ENCODE results near the gene VSIR. TPM values are rescaled to one million over a fixed set of nuclear protein-coding genes. Genes with fewer than 3 reads are reported as not detected.

Gene VSIR
- total RNA-seq, 1 experiment from 2014 or later: 57.7 TPM

GRCh38 chr10:71806704-71807556 lies 33.6 kb upstream of the VSIR start:
- Histone ChIP-seq H4K20me1 (ENCODE audit: insufficient read depth) (no peaks in the 10 kb centered on the region), H3K9me2 (ENCODE audit: insufficient read depth) (no peaks in the 10 kb centered on the region), H3K4me2 (no peak overlapping the region), H3K27ac (no peak overlapping the region), H3K36me3 (ENCODE audit: low read depth) (no peaks in the 10 kb centered on the region), H2AFZ (no peak overlapping the region), H3K79me2 (ENCODE audit: low read depth) (no peaks in the 10 kb centered on the region), H3K9me3 (ENCODE audit: insufficient read depth, low read depth) (no peaks in the 10 kb centered on the region), H3K27me3 (ENCODE audit: insufficient read depth, low read depth) (0 out of 2 replicates have a peak, but pooled peaks cover under 1% of the 10 kb centered on the region), H3K4me3 (no peak overlapping the region), H3K4me1 (replicated peaks; ENCODE audit: insufficient read depth) (no peaks in the 10 kb centered on the region), H3F3A (ENCODE audit: insufficient read depth, low read depth) (no peaks in the 10 kb centered on the region; the same call in 1 of the 2 replicates)
- intact Hi-C loops (cut with micrococcal nuclease; ENCODE audit: unreplicated experiment): no loop called here
- ChIA-PET CTCF (no interaction called here), POLR2A (ENCODE audit: unreplicated experiment) (no interaction called here)
- TF ChIP-seq EZH2 (IDR thresholded peaks at IDR 0.05; ENCODE audit: low read depth): no peak
- TF ChIP-seq, protein P1, sequence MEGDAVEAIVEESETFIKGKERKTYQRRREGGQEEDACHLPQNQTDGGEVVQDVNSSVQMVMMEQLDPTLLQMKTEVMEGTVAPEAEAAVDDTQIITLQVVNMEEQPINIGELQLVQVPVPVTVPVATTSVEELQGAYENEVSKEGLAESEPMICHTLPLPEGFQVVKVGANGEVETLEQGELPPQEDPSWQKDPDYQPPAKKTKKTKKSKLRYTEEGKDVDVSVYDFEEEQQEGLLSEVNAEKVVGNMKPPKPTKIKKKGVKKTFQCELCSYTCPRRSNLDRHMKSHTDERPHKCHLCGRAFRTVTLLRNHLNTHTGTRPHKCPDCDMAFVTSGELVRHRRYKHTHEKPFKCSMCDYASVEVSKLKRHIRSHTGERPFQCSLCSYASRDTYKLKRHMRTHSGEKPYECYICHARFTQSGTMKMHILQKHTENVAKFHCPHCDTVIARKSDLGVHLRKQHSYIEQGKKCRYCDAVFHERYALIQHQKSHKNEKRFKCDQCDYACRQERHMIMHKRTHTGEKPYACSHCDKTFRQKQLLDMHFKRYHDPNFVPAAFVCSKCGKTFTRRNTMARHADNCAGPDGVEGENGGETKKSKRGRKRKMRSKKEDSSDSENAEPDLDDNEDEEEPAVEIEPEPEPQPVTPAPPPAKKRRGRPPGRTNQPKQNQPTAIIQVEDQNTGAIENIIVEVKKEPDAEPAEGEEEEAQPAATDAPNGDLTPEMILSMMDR (conservative IDR thresholded peaks at IDR 0.05): no peak
- BruUV-seq (replicated peaks): no TSS peak
- no peak for DNase-seq

DNA sequence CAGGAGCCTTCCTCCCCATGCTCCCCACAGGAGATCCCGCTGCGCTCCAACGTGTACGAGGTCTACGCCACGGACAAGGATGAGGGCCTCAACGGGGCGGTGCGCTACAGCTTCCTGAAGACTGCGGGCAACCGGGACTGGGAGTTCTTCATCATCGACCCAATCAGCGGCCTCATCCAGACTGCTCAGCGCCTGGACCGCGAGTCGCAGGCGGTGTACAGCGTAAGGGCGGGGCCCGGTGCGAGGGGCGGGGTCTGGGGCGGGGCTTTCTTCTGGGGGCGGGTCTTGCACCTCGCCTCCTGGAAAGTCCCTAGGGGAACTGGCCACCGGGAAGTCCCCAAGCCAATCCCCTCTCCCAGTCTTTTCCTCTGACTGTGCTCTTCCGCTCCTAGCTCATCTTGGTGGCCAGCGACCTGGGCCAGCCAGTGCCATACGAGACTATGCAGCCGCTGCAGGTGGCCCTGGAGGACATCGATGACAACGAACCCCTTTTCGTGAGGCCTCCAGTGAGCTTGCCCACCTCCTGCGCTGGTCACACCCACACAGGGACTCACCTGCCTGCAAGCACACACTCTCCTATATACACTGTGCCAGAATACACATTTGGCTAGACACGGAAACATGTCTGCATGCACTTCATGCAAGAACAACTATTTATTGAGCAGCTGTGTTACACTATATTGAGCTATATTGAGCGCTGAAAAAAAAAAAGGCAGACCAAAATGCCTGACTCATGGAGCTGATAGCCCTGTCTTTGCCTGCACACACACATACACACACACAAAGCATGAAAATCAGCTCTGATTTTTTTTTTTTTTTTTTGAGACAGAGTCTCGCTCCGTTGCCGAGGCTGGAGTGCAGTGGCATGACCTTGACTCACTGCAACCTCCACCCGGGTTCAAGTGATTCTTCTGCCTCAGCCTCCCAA lies 32.7 kb upstream of the VSIR start:
- ChIA-PET POLR2A (ENCODE audit: unreplicated experiment) (no interaction called here), CTCF (no interaction called here)
- no TSS peak for BruUV-seq (replicated peaks)
- no peaks in the 10 kb centered on the region; the same call in 1 of the 2 replicates for H3F3A ChIP-seq (ENCODE audit: insufficient read depth, low read depth)
- no peaks in the 10 kb centered on the region for H3K9me2 ChIP-seq (ENCODE audit: insufficient read depth)
- no peak overlapping the region for H2AFZ ChIP-seq
- intact Hi-C loops (cut with micrococcal nuclease; ENCODE audit: unreplicated experiment): no loop called here
- no peaks in the 10 kb centered on the region for H3K36me3 ChIP-seq (ENCODE audit: low read depth)
- H3K27ac ChIP-seq: no peak overlapping the region
- no peak for DNase-seq
- no peaks in the 10 kb centered on the region for H3K9me3 ChIP-seq (ENCODE audit: insufficient read depth, low read depth)
- no peaks in the 10 kb centered on the region for H3K79me2 ChIP-seq (ENCODE audit: low read depth)
- H3K4me3 ChIP-seq: no peak overlapping the region
- H3K27me3 ChIP-seq (ENCODE audit: insufficient read depth, low read depth): peaks cover 5% of the 10 kb centered on the region; the same call in 1 of the 2 replicates
- no peaks in the 10 kb centered on the region for H3K4me1 ChIP-seq (replicated peaks; ENCODE audit: insufficient read depth)
- H3K4me2 ChIP-seq: no peak overlapping the region
- no peak for TF ChIP-seq EZH2 (IDR thresholded peaks at IDR 0.05; ENCODE audit: low read depth)
- TF ChIP-seq, protein P1 (conservative IDR thresholded peaks at IDR 0.05): no peak
- no peaks in the 10 kb centered on the region for H4K20me1 ChIP-seq (ENCODE audit: insufficient read depth)

DNA sequence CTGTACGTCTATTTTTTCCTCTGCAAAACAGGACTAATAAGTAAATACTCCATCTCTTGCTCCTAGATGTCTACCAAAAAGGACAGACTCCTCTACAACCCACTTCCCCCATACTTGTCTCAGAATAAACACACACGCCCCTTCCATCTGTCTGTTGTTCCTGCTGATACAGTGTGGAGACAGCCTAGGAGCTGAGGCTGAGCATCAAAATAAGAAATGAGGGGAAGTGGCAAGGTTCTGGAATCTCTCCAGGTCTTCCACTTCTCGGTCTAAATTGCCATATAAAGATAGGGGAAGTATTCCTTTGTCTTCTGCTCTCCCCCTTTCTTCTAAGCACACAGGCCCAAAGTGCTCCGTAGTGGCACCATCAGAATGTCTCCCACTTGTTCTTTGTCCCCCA lies 30.8 kb upstream of the VSIR start:
- no peak overlapping the region for H3K4me2 ChIP-seq
- CTCF ChIA-PET: interaction anchor here (0.6 to 1.0 kb wide), 2 partner anchors 18 to 153 kb away, joined by 3 to 4 read pairs; no protein-coding TSS in a partner anchor
- no peak for TF ChIP-seq EZH2 (IDR thresholded peaks at IDR 0.05; ENCODE audit: low read depth)
- TF ChIP-seq, protein P1 (conservative IDR thresholded peaks at IDR 0.05): no peak

More for the DNA sequence above, 30.8 kb upstream of the VSIR start:
- Histone ChIP-seq H3K27ac (no peak overlapping the region), H3K9me3 (ENCODE audit: insufficient read depth, low read depth) (no peaks in the 10 kb centered on the region), H3K9me2 (ENCODE audit: insufficient read depth) (no peaks in the 10 kb centered on the region), H3K4me1 (replicated peaks; ENCODE audit: insufficient read depth) (no peaks in the 10 kb centered on the region), H3F3A (ENCODE audit: insufficient read depth, low read depth) (no peaks in the 10 kb centered on the region), H4K20me1 (ENCODE audit: insufficient read depth) (no peaks in the 10 kb centered on the region), H3K4me3 (no peak overlapping the region), H3K27me3 (ENCODE audit: insufficient read depth, low read depth) (peaks cover 9% of the 10 kb centered on the region; the same call in 1 of the 2 replicates), H3K79me2 (ENCODE audit: low read depth) (no peaks in the 10 kb centered on the region), H3K36me3 (ENCODE audit: low read depth) (no peaks in the 10 kb centered on the region), H2AFZ (no peak overlapping the region)
- BruUV-seq (replicated peaks): no TSS peak
- no peak for DNase-seq
- intact Hi-C loops (cut with micrococcal nuclease; ENCODE audit: unreplicated experiment): no loop called here
- POLR2A ChIA-PET (ENCODE audit: unreplicated experiment): interaction anchor here (0.6 to 0.7 kb wide), 2 partner anchors 85 to 269 kb away, joined by 5 to 16 read pairs; no protein-coding TSS in a partner anchor

Data from PC-9 (cell line).